H9 (cell line): ENCODE data around the gene MICU1. TPM values are rescaled to one million over a fixed set of nuclear protein-coding genes. Genes with fewer than 3 reads are reported as not detected.
"Not testable (repeated sequence)": the region's sequence is repeated elsewhere in the genome, so short reads cannot be mapped to it uniquely, and the experiment has no call there.

ENCODE experiments used
- DNase-seq: peaks from one replicate; pipeline ENCODE4 v3.0.0-alpha.2; 2017
- H2AFZ ChIP-seq: one replicate; pipeline ENCODE4 v1.6.1; 2013; ENCODE audit warnings: mild to moderate bottlenecking, low read length, control low read depth, moderate library complexity
- H2AK5ac ChIP-seq: 2 replicates; pipeline ENCODE4 v1.6.1; 2013; ENCODE audit warnings: low read length, control low read depth, mixed read lengths; ENCODE audit not compliant: insufficient read length
- H2BK120ac ChIP-seq: one replicate; pipeline ENCODE4 v1.6.1; 2013; ENCODE audit warnings: low read depth, mild to moderate bottlenecking, low read length, control low read depth, inconsistent platforms; ENCODE audit not compliant: poor library complexity, severe bottlenecking
- H2BK12ac ChIP-seq: 2 replicates; pipeline ENCODE4 v1.6.1; 2013; ENCODE audit warnings: low read length, control low read depth, mixed read lengths, low read depth; ENCODE audit not compliant: insufficient read length
- H2BK15ac ChIP-seq: 2 replicates; pipeline ENCODE4 v1.6.1; 2013; ENCODE audit warnings: low read depth, low read length, control low read depth
- H2BK20ac ChIP-seq: one replicate; pipeline ENCODE4 v1.6.1; 2013; ENCODE audit warnings: low read depth, mild to moderate bottlenecking, low read length, control low read depth, inconsistent platforms; ENCODE audit not compliant: poor library complexity, severe bottlenecking
- H2BK5ac ChIP-seq: 2 replicates; pipeline ENCODE4 v1.6.1; 2013; ENCODE audit warnings: low read length, control low read depth, mixed read lengths; ENCODE audit not compliant: insufficient read length
- H3K14ac ChIP-seq: 2 replicates; pipeline ENCODE4 v1.6.1; 2013; ENCODE audit warnings: low read length, control low read depth; ENCODE audit not compliant: insufficient read depth
- H3K18ac ChIP-seq: 2 replicates; pipeline ENCODE4 v1.6.1; 2013; ENCODE audit warnings: low read depth, mild to moderate bottlenecking, mixed read lengths, low read length, control low read depth; ENCODE audit not compliant: insufficient read length
- H3K23ac ChIP-seq: 2 replicates; pipeline ENCODE4 v1.6.1; 2013; ENCODE audit warnings: low read length, control low read depth, mixed read lengths, low read depth; ENCODE audit not compliant: insufficient read length
- H3K23me2 ChIP-seq: 2 replicates; pipeline ENCODE4 v1.6.1; 2013; ENCODE audit warnings: low read depth, mild to moderate bottlenecking, mixed read lengths, low read length, control low read depth; ENCODE audit not compliant: insufficient read length, poor library complexity, severe bottlenecking
- H3K27ac ChIP-seq: 2 replicates; pipeline ENCODE4 v1.5.1; 2013; ENCODE audit warnings: low read length, control low read depth, mixed read lengths, low read depth; ENCODE audit not compliant: insufficient read length
- H3K27me3 ChIP-seq: 2 replicates; pipeline ENCODE4 v1.6.1; 2013; ENCODE audit warnings: low read length, control low read depth, inconsistent platforms; ENCODE audit not compliant: insufficient read depth
- H3K4ac ChIP-seq: 2 replicates; pipeline ENCODE4 v1.6.1; 2013; ENCODE audit warnings: low read depth, mild to moderate bottlenecking, control low read depth, inconsistent platforms, low read length, moderate library complexity
- H3K4me1 ChIP-seq: 2 replicates; pipeline ENCODE4 v1.6.1; 2013; ENCODE audit warnings: low read length, control low read depth, inconsistent platforms; ENCODE audit not compliant: insufficient read depth
- H3K4me2 ChIP-seq: 2 replicates; pipeline ENCODE4 v1.6.1; 2013; ENCODE audit warnings: low read length, control low read depth, mixed read lengths; ENCODE audit not compliant: insufficient read length, insufficient read depth
- H3K56ac ChIP-seq: 2 replicates; pipeline ENCODE4 v1.6.1; 2013; ENCODE audit warnings: low read depth, mild to moderate bottlenecking, mixed read lengths, low read length, control low read depth; ENCODE audit not compliant: insufficient read length
- H3K79me1 ChIP-seq: 2 replicates; pipeline ENCODE4 v1.6.1; 2013; ENCODE audit warnings: low read depth, mild to moderate bottlenecking, moderate library complexity, low read length, control low read depth, inconsistent platforms; ENCODE audit not compliant: insufficient read depth, poor library complexity, severe bottlenecking
- H3K79me2 ChIP-seq: 2 replicates; pipeline ENCODE4 v1.6.1; 2013; ENCODE audit warnings: low read length, control low read depth, inconsistent platforms; ENCODE audit not compliant: insufficient read depth
- H3K9ac ChIP-seq: 2 replicates; pipeline ENCODE4 v1.6.1; 2013; ENCODE audit warnings: low read length, control low read depth, mixed read lengths; ENCODE audit not compliant: insufficient read length; ENCODE audit errors: extremely low read depth
- H3K9me3 ChIP-seq: one replicate; pipeline ENCODE4 v1.6.1; 2013; ENCODE audit warnings: low read depth, low read length, inconsistent platforms; ENCODE audit not compliant: control insufficient read depth
- H3T11ph ChIP-seq: one replicate; pipeline ENCODE4 v1.6.1; 2013; ENCODE audit warnings: mild to moderate bottlenecking, low read length, control low read depth, inconsistent platforms
- H4K20me1 ChIP-seq: one replicate; pipeline ENCODE4 v1.6.1; 2013; ENCODE audit not compliant: control insufficient read depth, insufficient read length, insufficient read depth
- H4K5ac ChIP-seq: 2 replicates; pipeline ENCODE4 v1.6.1; 2013; ENCODE audit warnings: low read depth, mild to moderate bottlenecking, mixed read lengths, low read length, control low read depth; ENCODE audit not compliant: insufficient read length
- H4K8ac ChIP-seq: replicated peaks from 2 replicates; pipeline ENCODE4 v1.6.1; 2013; ENCODE audit warnings: low read length, control low read depth, mixed read lengths, low read depth; ENCODE audit not compliant: insufficient read length
- H4K91ac ChIP-seq: 2 replicates; pipeline ENCODE4 v1.6.1; 2013; ENCODE audit warnings: low read depth, mild to moderate bottlenecking, moderate library complexity, mixed read lengths, low read length, control low read depth; ENCODE audit not compliant: insufficient read length
- H3K27ac Mint-ChIP-seq, 3 experiments: 2 replicates in 2 of 3; 3 replicates in 1 of 3; pipeline ENCODE4 v1.8.0; 2020 to 2021; ENCODE audit warnings: mixed read lengths in 3 of 3, mild to moderate bottlenecking in 1 of 3, moderate library complexity in 1 of 3
- H3K27me3 Mint-ChIP-seq: 2 replicates; pipeline ENCODE4 v1.8.0; 2021; ENCODE audit warnings: low read depth, mild to moderate bottlenecking, moderate library complexity, mixed read lengths
- H3K36me3 Mint-ChIP-seq, 3 experiments: 2 replicates in 2 of 3; 3 replicates in 1 of 3; pipeline ENCODE4 v1.8.0; 2020 to 2021; ENCODE audit warnings: low read depth in 3 of 3, mixed read lengths in 3 of 3; ENCODE audit not compliant: insufficient read depth in 1 of 3
- H3K4me1 Mint-ChIP-seq, 2 experiments: 2 replicates each; pipeline ENCODE4 v1.8.0; 2020; ENCODE audit warnings: mixed read lengths in 2 of 2
- H3K4me3 Mint-ChIP-seq, 2 experiments: 2 replicates in 1 of 2; 3 replicates in 1 of 2; pipeline ENCODE4 v1.8.0; 2020 to 2021; ENCODE audit warnings: mild to moderate bottlenecking in 2 of 2, mixed read lengths in 2 of 2, moderate library complexity in 1 of 2
- H3K9me3 Mint-ChIP-seq, 2 experiments: 2 replicates in 1 of 2; 3 replicates in 1 of 2; pipeline ENCODE4 v1.8.0; 2020; ENCODE audit warnings: mild to moderate bottlenecking in 2 of 2, mixed read lengths in 2 of 2, moderate library complexity in 1 of 2
- WGBS: extraction: QIAGEN DNeasy Blood & Tissue Kit; methylation state at CpG from one replicate; pipeline ENCODE4 v1.1.7; 2013; ENCODE audit warnings: missing lambda C conversion rate, low lambda C conversion rate, mixed read lengths; ENCODE audit not compliant: insufficient read length; ENCODE audit errors: extremely low coverage; 5-methylcytosine and 5-hydroxymethylcytosine counted together
- total RNA-seq: library from RNA; stranded (reverse); gene quantifications from 2 replicates; pipeline ENCODE4 v1.2.1, GENCODE V29; 2021
- TF ChIP-seq, protein P1 (sequence below): fragments of 200-600 bp; sonication (generic); conservative IDR thresholded peaks from 3 replicates; pipeline ENCODE4 v1.8.0; 2021; ENCODE audit warnings: antibody characterized with exemption, mild to moderate bottlenecking

MICU1 gene
- total RNA-seq, 1 experiment from 2014 or later: 33.2 TPM

DNA sequence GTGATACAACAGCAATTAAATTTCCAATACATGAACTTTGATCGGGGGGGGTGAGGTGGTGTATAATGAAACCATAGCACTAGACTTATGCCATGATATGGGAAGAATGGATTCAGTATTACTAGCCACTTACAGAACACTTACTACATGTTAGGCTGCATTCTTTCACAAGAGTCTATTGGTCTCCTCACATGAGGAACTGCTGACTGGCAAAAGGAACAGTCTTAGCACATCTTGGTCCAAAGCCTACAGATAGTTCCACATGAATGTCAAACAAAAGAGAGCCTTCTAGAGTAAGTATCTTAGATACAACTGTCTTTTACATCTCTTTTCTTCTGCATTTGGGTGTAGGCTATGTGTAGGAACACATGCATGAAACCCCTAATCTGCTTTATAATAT, 155.2 kb downstream of the MICU1 start:
- H2BK12ac ChIP-seq: no peak overlapping the region
- H3K9me3 ChIP-seq: no peaks in the 10 kb centered on the region
- TF ChIP-seq, protein P1, sequence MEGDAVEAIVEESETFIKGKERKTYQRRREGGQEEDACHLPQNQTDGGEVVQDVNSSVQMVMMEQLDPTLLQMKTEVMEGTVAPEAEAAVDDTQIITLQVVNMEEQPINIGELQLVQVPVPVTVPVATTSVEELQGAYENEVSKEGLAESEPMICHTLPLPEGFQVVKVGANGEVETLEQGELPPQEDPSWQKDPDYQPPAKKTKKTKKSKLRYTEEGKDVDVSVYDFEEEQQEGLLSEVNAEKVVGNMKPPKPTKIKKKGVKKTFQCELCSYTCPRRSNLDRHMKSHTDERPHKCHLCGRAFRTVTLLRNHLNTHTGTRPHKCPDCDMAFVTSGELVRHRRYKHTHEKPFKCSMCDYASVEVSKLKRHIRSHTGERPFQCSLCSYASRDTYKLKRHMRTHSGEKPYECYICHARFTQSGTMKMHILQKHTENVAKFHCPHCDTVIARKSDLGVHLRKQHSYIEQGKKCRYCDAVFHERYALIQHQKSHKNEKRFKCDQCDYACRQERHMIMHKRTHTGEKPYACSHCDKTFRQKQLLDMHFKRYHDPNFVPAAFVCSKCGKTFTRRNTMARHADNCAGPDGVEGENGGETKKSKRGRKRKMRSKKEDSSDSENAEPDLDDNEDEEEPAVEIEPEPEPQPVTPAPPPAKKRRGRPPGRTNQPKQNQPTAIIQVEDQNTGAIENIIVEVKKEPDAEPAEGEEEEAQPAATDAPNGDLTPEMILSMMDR: no peak
- Mint-ChIP-seq H3K4me3 (no peak overlapping the region), H3K36me3 (peaks cover 11 to 22% (median 15%) of the 10 kb centered on the region in 3 experiments), H3K27ac (no peak overlapping the region), H3K27me3 (no peaks in the 10 kb centered on the region), H3K4me1 (no peaks in the 10 kb centered on the region), H3K9me3 (peaks cover 0 to 5% of the 10 kb centered on the region in 2 experiments; a peak in 1 of 5 replicates)
- no peaks in the 10 kb centered on the region for H3K27me3 ChIP-seq
- H4K5ac ChIP-seq: no peak overlapping the region
- no peak overlapping the region for H2BK15ac ChIP-seq
- no peak overlapping the region for H3T11ph ChIP-seq
- no peak overlapping the region for H3K14ac ChIP-seq
- no peaks in the 10 kb centered on the region for H4K20me1 ChIP-seq
- H4K91ac ChIP-seq: no peak overlapping the region
- H3K56ac ChIP-seq: no peak overlapping the region
- no peak overlapping the region for H2AK5ac ChIP-seq
- no peaks in the 10 kb centered on the region for H3K79me2 ChIP-seq
- H3K4me1 ChIP-seq: no peaks in the 10 kb centered on the region
- H3K23me2 ChIP-seq: no peaks in the 10 kb centered on the region
- no peak overlapping the region for H4K8ac ChIP-seq
- no CpG with 5 or more reads among the region's 1 CpG for WGBS
- no peak for DNase-seq
- no peak overlapping the region for H2BK20ac ChIP-seq
- H3K23ac ChIP-seq: no peak overlapping the region
- no peak overlapping the region for H3K27ac ChIP-seq
- no peak overlapping the region for H3K9ac ChIP-seq
- H3K4me2 ChIP-seq: no peak overlapping the region
- H3K18ac ChIP-seq: no peak overlapping the region
- H2AFZ ChIP-seq: no peak overlapping the region
- H3K4ac ChIP-seq: no peak overlapping the region
- H2BK120ac ChIP-seq: no peak overlapping the region
- no peaks in the 10 kb centered on the region for H3K79me1 ChIP-seq
- H2BK5ac ChIP-seq: no peak overlapping the region

DNA sequence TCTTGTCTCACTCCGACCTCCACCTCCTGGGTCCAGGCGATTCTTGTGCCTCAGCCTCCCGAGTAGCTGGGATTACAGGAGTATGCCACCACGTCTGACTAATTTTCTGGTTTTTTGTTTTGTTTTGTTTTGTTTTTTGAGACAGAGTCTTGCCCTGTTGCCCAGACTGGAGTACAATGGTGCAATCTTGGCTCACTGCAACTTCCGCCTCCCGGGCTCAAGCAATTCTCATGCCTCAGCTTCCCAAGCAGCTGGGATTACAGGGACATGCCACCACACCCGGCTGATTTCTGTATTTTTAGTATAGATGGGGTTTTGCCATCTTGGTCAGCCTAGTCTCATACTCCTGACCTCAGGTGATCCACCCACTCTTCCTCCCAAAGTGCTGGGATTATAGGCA, 158.8 kb downstream of the MICU1 start:
- H3K79me1 ChIP-seq, H4K5ac ChIP-seq, H3K4me1 Mint-ChIP-seq, H3K9me3 ChIP-seq, H3K4me1 ChIP-seq, H3K27ac ChIP-seq, H3K4me3 Mint-ChIP-seq, H2BK12ac ChIP-seq, H3K23ac ChIP-seq, H3K4ac ChIP-seq, H3T11ph ChIP-seq, H3K56ac ChIP-seq, H2BK120ac ChIP-seq, H3K23me2 ChIP-seq, H2AK5ac ChIP-seq, H4K91ac ChIP-seq, H4K8ac ChIP-seq, H3K14ac ChIP-seq, H4K20me1 ChIP-seq, DNase-seq, H3K79me2 ChIP-seq, H3K4me2 ChIP-seq, H2AFZ ChIP-seq, H2BK5ac ChIP-seq, H3K36me3 Mint-ChIP-seq, H3K27me3 ChIP-seq, H3K9me3 Mint-ChIP-seq, H3K9ac ChIP-seq, H2BK20ac ChIP-seq, H3K27me3 Mint-ChIP-seq, H2BK15ac ChIP-seq, H3K18ac ChIP-seq: not testable (repeated sequence)
- peak overlapping the region in 2 of 3 experiments; percentile 76 to 77; a peak in 2 of 7 replicates for H3K27ac Mint-ChIP-seq
- WGBS: no CpG with 5 or more reads among the region's 7 CpGs
